GM21529 (cell line): Measurements from ENCODE around the gene SLC6A13.
"Not testable (repeated sequence)": the region's sequence is repeated elsewhere in the genome, so short reads cannot be mapped to it uniquely, and the experiment has no call there.

ENCODE experiments used
- ATAC-seq: cut with Tn5 transposase; IDR thresholded peaks from one replicate; pipeline ENCODE4 v1.9.1; 2021; ENCODE audit not compliant: unreplicated experiment

SLC6A13 gene

DNA sequence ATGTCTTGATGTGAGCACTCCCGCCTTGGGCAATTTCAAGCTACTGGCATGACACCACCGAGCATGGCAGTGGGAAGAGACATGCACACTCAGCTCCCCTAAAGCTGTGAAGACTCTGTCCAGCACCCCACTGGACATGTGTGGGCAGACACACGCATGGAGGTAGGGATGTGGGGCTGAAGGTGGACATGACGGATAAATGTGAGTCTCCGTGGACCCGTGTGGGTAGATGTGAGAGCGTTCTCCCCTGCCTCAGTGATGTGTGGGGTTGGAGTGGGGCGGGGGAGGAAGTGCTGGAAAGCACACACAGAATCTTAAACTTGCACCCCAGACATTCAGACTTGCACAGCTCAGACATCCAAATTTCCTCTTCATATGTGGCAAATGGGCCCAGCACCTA is 61.3 kb downstream of the SLC6A13 start:
- ATAC-seq = no peak

DNA sequence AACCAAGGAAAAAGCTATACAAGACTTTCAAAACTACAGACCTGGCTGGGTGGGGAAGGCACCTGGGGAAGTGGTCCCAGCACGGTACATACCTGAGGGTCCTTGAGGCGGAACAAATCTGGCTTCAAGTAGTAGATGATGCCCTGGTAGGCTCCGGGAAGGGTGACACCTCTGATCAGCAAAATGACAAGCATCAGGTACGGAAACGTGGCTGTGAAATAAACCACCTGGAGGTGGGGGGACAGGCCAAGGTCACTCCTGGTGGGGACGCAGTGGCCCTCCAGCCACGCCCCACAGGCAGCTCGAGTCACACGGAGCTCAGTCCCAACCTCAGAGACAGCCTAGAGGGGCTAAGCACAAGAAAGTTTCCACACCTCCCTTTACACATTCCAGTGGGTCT is 63.9 kb downstream of the SLC6A13 start:
- ATAC-seq = no peak

DNA sequence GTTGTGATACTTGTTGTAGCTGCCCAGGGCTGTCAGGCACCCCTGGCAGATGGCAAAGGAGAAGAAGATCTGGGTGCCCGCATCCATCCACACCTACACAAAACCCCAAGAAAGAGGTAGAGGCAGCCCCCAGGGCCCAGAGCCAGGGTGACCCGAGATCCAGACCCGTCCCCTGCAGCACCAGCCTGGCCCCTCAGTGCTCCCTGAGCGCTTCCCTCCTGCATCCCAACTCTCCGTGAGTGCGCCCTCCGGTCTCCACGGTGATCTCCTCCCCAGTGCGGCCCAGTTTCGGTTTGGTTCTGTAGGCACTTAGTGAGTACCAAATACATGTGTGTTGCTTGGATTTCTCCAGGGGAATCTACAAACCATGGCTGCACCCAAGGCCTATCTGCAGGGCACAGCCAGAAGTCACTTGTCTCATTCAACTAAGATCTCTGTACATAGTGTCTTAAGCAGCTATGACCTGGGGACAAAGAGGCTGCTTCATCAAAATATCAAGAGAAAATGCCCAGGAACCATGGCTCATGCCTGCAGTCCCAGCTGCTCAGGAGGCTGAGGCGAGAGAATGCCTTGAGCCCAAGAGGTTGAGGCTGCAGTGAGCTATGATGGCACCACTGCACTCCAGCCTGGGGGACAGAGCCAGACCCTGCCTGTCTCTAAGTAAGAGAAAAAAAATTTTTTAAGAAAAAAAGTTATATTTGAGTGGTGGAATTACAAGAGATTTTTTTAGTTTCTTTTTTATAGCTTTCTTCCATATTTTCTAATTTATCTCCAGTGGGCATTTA is 64.5 kb downstream of the SLC6A13 start:
- no peak for ATAC-seq

GRCh38 chr12:197347-197746 is 65.3 kb downstream of the SLC6A13 start:
- ATAC-seq = no peak

DNA sequence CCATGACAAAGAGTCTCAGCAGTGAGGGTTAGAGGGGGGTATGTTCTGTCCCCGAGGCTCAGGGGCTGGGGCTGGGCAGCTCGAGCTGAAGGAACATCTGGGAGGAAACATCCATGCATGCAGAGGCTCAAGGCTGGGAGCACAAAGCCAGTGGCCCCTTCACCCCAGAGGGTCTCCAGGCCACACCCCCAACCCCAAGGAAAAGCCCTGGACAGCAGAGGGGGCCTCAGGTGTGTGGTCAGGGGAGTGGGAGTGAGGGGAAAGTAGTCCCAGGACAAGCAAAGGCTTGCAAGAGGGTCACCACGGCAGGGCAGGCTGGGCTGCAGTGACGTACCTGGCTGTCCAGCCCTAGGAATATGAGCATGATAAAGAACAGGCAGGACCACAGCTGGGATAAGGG is 66.2 kb downstream of the SLC6A13 start:
- no peak for ATAC-seq

GRCh38 chr12:195951-196350 is 66.7 kb downstream of the SLC6A13 start:
- ATAC-seq = no peak

DNA sequence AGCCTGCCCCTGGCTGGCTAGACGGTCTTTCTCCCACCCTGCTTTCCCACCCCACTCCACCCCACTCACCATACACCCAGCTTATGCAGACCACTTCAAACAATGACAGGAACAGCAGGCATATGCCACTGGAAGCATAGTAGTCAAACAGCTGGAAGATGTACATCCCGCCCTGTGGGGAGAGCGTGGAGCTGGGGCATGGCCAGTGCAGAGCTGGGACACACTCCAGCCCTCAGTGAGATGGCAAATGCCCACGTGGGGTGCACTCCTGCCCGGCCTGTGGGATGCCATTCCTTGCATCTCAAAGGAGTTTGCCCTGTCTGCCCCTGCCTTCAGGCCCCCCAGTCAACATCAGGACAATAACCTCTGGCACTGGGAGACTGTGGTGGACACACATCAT is 67.5 kb downstream of the SLC6A13 start:
- ATAC-seq = no peak

DNA sequence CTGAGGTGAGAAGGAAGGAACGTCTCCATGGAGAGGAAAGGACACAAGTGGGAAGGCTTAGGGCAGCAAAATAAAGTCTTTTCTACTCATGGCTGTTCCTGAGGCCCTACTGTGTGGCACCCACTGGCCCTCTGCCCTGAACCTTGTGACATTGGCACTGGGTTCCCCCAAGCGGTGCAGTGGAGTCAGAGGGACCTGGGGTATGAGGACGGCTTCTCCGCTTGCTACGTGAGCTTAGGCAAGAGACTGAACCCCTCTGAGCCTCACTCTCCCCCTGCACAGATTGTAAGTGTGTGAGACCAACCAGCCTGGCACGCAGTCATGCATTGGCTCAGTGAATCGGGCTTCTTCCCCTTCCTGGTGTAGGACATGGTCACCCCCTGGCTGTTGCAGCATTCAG is 68.4 kb downstream of the SLC6A13 start:
- no peak for ATAC-seq

DNA sequence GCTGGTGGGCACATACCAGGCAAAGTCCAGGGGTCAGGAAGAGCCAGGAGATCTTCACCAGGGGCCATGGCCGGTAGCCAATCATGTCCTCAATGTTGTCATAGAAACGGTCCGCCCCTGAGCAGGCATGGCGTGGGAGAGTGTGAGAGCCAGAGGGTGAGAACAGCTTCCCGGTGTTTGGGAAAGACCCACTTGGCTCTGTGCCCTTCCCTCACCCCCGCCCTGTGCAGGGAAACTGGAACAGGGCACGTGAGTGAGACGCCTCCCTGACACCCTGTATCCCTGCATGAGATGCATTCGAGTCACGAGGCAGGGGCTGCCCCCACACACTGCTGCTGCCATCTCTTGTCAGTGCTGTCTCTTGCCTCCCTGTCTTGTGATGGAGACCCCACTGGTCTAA is 69.4 kb downstream of the SLC6A13 start:
- ATAC-seq = no peak

DNA sequence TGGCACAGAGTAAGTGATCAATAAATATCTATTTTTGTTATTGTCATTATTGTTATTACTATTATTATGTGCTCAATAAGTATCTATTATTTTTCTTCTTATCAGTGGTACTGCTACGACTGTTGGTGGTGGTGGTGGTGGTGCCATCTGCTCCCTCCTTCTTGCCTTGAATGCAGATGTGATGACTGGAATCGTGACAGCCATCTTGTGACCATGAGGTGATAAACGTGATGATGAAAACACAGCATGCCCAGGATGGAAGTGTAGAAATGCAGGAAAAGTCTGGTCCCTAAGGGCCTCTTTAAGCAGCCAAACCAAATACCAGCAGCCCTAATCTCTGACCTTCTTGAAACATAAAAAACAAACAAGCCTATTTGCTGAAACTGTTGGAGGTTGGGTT is 71.1 kb downstream of the SLC6A13 start:
- no peak for ATAC-seq

DNA sequence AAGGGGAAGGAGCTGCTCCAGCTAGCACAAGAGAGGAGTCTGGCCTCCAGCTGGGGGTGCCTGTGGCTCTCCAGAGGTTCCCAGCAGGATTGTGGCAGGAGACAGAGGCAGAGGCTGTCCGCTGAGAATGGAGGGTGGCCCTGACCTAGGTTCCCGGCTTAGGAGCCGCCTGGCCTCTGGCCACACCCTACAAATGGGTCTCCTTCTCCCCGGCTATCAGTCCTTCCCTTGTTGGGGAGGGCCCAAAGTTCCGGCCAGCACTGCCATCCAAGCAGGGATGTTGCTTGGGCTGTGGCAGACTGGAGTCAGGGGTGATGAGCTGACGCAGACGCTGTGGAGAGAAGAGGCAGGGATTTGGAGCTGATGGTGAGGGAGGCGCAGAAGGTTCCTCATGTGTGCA is 71.8 kb downstream of the SLC6A13 start:
- ATAC-seq = no peak

DNA sequence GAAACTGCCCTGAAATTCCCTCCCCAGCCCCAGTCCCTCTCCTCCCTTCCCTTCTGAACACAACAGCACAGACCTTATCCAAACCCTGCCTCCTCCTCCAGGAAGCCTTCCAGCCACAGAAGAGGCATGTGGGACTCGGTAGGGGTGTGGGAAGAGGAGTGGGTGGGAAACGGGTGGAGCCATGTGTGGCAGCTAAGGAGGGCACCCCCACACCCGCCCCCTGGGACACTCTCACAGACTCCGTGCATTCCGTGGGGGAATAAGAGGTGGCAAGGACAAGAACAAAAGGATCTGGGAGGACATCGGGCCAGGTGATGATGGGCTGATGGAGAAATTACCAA is 73.0 kb downstream of the SLC6A13 start:
- no peak for ATAC-seq

GRCh38 chr12:188910-189621 is 73.6 kb downstream of the SLC6A13 start:
- ATAC-seq = no peak

DNA sequence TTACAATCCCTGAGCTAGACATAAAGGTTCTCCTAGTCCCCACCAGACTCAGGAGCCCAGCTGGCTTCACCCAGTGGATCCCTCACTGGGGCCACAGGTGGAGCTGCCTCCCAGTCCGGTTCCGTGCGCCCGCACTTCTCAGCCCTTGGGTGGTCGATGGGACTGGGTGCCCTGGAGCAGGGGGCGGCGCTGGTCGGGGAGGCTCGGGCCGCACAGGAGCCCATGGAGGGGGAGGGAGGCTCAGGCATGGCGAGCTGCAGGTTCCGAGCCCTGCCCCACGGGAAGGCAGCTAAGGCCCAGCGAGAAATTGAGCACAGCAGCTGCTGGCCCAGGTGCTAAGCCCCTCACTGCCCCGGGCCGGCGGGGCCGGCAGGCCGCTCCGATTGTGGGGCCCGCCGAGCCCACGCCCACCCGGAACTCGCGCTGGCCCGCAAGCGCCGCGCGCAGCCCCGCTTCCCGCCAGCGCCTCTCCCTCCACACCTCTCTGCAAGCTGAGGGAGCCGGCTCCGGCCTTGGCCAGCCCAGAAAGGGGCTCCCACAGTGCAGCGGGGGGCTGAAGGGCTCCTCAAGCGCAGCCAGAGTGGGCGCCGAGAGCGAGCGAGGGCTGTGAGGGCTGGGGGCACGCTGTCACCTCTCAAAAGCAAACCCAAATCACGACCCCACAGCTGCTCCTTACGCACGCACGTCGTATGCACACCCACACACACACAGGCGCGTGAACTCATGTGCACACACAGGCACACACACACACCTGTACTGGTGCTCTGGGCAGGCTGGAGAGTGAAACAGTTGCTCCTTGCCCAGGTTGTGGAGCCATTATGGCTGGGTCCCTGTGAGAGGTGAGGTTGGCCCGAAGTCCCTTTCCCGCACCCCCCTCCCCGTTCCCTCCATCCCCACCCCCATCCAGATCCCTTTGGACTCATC is 74.4 kb downstream of the SLC6A13 start:
- not testable (repeated sequence) for ATAC-seq

DNA sequence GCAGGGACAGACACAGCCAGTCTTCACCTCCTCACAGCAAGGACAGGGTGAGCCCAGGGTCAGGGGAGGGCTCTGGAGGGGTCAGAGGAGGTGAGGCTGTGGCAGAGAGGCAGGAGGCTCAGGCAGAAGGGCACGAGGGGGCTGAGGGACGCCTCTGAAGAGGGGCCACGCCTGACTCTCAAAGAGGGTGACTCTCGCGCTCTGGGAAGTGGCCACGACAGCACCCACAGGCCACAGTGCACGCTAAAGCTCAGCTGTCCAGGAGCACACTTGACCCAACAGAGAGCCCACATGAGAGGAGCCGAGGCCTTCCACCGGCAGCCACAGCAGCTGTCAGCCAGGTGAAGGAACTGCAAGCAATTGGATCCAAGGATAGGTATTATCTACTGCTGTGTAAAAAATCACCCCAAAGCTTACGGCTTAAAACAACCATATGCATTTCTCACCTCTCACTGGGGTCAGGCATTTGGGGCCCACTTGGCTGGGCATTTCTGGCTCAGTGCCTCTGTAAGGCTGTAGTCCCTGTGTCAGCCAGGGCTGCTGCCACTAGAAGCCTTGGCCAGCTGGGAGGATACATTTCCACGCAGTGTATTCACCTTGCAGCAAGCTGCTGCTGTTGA is 76.5 kb downstream of the SLC6A13 start:
- ATAC-seq = no peak

GRCh38 chr12:185576-185955 is 77.1 kb downstream of the SLC6A13 start:
- ATAC-seq = no peak

DNA sequence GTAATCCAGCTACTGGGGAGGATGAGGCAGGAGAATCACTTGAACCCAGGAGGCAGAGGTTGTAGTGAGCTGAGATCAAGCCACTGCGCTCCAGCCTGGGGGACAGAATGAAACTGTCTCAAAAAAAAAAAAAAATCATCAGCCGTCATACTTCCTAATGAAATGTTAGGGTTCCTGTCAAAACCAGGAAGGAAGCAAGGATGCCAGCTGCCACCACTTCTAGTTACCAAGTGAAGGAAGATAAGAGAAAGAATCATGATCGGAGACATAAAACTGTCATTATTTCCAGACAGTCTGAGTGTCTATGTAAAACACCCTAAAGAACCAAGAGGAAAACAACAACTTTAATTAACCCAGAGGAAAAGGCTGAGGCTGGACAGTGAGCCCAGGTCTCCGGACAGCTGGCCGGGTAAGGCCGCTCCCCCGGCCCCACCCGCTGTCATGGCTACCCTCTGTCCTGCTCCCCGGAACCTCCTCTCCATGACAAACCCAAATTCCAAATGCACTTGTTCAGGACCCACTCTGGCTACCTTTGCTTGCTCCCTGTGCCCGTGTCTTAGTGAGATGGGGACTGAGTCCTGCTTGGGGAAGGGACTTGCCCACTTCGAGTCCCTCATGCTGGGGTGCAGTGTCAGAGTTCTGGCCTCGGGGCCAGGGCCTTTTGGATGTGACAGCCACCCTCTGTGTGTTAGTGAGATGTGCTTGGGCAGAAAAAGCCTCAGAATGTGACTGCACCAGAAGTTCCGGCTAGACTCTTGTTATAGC is 77.6 kb downstream of the SLC6A13 start:
- no peak for ATAC-seq

GRCh38 chr12:182381-182892 is 80.2 kb downstream of the SLC6A13 start:
- ATAC-seq = no peak

DNA sequence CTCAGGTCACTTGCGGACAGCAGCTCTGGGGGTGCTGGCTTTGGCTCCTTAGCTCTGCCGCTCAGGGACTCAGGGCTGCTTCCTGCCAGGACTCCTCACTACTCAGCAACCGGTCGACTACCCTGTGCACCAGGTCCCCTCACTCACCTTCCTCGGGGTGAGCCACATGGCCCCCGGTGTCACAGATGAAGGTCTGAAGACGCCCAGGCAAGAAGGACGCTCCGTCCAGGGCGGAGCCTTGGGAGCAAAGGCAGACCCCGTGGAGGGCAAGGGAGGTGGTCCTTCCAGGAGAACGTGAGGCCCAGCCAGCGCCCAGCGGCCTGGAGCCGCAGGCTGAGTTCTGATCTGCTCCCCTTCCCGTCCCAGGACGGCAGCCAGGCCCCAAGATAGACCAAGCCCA is 80.7 kb downstream of the SLC6A13 start:
- ATAC-seq = no peak

DNA sequence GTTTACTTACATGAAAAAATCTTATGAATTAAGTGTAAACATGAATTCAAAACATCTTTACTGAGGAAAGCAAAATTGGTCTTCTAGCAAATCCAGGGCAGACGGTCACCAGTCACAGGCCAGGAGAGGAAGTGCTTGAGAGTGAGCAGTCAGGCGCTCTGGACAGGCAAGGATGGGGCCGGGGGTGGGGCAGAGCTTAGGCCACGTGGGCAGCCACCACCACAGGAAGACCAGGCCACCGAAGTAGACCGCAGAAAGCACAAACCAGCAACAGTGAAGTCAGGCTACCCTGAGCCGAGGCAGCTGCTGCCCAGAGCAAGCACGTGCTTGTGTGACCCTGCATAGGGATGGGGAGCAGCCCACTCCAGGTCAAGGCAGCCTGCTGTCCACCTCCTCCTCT is 82.2 kb downstream of the SLC6A13 start:
- no peak for ATAC-seq
